Midbrain (tissue), 1 donor: ENCODE results near the gene CD40.
A peak's percentile ranks its signal among the peaks of the same experiment; 100 is the strongest.
"Not testable (repeated sequence)": the region's sequence is repeated elsewhere in the genome, so short reads cannot be mapped to it uniquely, and the experiment has no call there.

Source experiments
- DNase-seq: peaks from one replicate; lab custom pipeline; 2025; lab: John Stamatoyannopoulos, UW

The CD40 gene

GRCh38 chr20:46093531-46093930 is 24.6 kb upstream of the CD40 start:
- DNase-seq = no peak

- DNase-seq = no peak
Observed at GRCh38 chr20:46099491-46100287, 18.4 kb upstream of the CD40 start.

- not testable (repeated sequence) for DNase-seq
Observed at GRCh38 chr20:46100444-46100843, 17.7 kb upstream of the CD40 start.

GRCh38 chr20:46100988-46101387 is 17.1 kb upstream of the CD40 start:
- no peak for DNase-seq

GRCh38 chr20:46101957-46102356 is 16.2 kb upstream of the CD40 start:
- no peak for DNase-seq

- no peak for DNase-seq
Observed at GRCh38 chr20:46102940-46103339, 15.2 kb upstream of the CD40 start.

GRCh38 chr20:46104262-46104661 is 13.9 kb upstream of the CD40 start:
- no peak for DNase-seq

GRCh38 chr20:46107061-46107460 is 11.1 kb upstream of the CD40 start:
- no peak for DNase-seq

- DNase-seq = no peak
Observed at GRCh38 chr20:46108435-46108841, 9.7 kb upstream of the CD40 start.

- DNase-seq = no peak
Observed at GRCh38 chr20:46108976-46109375, 9.1 kb upstream of the CD40 start.

- peak; percentile 21 for DNase-seq
Observed at GRCh38 chr20:46111028-46111835, 6.9 kb upstream of the CD40 start.

- no peak for DNase-seq
Observed at GRCh38 chr20:46111836-46112212, 6.3 kb upstream of the CD40 start.

GRCh38 chr20:46112430-46113112 is 5.5 kb upstream of the CD40 start:
- no peak for DNase-seq

GRCh38 chr20:46113113-46113470 is 5.0 kb upstream of the CD40 start:
- no peak for DNase-seq

GRCh38 chr20:46114449-46114848 is 3.7 kb upstream of the CD40 start:
- DNase-seq = no peak

- DNase-seq = no peak
Observed at GRCh38 chr20:46118481-46119020, 437 bp downstream of the CD40 start.

- DNase-seq = no peak
Observed at GRCh38 chr20:46119028-46119546, 973 bp downstream of the CD40 start.

- no peak for DNase-seq
Observed at GRCh38 chr20:46119547-46119946, 1.4 kb downstream of the CD40 start.

GRCh38 chr20:46120136-46120535 is 2.0 kb downstream of the CD40 start:
- no peak for DNase-seq

- no peak for DNase-seq
Observed at GRCh38 chr20:46121184-46121930, 3.2 kb downstream of the CD40 start.

- DNase-seq = no peak
Observed at GRCh38 chr20:46122071-46122470, 4.0 kb downstream of the CD40 start.
